Frontal cortex (tissue), 4 donors: ENCODE data around the gene MAP4K4. TPM values are rescaled to one million over a fixed set of nuclear protein-coding genes. Genes with fewer than 3 reads are reported as not detected.
"Not testable (repeated sequence)": the region's sequence is repeated elsewhere in the genome, so short reads cannot be mapped to it uniquely, and the experiment has no call there.

Experiments
- DNase-seq, 2 donors: peaks; one replicate each; pipeline ENCODE4 v3.0.0; 2012; ENCODE audit warnings: low spot score in 2 of 2
- FAIRE-seq: peaks from 2 replicates; lab custom pipeline; 2012; peaks lifted over from hg19 to GRCh38; lab: Jason Lieb, UNC
- total RNA-seq: library from RNA; depleted of rRNA; stranded (reverse); fragments of >200 nt; gene quantifications from one replicate; pipeline ENCODE4 v1.2.3, GENCODE V29; 2014
- donor health status: control.
- donor health status: control.
- donor health status: control.

MAP4K4 gene
- total RNA-seq, 1 donor from 2014 or later: 161 TPM

DNA sequence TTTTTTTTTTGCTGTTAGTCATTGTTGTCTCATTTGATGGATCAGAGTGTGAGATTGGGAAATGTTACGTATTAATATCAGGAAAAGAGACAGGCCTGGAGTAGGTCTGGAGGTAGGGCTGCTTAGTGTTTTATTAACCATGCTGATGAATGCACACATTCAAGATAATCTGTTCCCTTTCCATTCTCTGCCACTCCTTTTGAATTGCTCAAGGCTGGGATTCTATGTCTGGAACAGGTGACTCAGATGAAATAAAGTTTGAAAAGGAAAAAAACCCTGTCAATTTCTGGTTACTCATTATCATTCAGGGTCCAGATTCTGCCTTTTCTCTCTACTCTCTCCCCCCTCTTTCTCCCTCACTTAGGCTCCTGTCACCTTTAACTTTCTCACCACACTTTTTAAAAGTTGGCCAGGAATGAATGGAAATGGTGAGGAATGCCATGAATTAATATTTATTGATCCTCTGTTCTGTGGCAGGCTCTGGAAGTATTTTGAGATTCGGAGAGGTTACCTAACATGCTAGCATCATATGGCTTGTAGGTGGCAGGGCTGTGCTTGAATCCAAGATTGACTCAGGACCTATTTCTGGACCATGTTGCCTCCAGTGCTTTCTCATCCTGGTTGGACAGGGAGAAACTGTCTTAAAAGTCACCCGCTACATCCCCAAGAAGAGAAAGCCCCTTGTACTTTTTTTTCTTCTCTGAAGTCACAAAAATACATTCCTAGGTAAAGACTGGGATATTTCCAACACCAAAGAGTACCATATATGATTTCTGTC lies 40.2 kb downstream of the MAP4K4 start:
- no peak for FAIRE-seq
- no peak for DNase-seq

DNA sequence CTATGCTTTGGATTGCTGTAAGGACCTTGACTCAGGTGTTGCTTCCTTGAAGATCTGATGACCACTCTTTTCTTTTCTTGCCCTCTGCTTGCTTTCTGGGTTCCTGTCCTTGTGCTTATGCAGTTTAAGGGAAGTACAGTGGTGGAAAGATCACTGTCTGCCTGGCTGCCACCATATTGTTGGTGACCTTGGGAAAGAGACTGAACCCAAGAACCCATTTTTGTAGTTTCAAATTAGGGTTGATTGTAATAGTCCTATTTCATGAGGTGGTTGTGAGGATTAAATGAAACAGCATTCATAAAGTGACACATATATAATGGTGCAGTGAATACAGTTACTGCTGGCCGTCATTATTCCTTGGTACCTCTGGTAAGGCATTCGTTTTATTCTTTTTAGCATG lies 41.1 kb downstream of the MAP4K4 start:
- no peak for FAIRE-seq

DNA sequence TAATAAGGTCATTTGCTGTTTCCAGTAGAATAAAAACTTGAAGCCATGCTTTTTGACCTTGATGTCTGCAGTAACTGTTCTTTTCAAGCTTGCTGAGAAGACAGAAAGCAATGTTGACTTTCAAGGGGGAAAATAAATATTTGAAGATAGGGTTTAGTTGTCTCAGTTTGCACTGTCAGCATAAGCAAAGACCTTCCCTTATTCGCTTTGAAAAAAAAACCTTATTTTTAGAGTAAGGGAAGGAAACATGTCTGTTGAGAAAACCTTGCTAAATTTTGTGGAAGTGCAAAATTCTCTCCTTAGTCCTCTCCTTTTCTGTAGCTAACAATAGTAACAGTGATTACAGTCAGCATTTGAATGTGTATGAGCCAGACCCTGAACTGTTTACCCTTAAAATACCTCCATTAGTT lies 43.1 kb downstream of the MAP4K4 start:
- DNase-seq: no peak
- FAIRE-seq: no peak

More for the DNA sequence above, 41.1 kb downstream of the MAP4K4 start:
- DNase-seq: no peak

DNA sequence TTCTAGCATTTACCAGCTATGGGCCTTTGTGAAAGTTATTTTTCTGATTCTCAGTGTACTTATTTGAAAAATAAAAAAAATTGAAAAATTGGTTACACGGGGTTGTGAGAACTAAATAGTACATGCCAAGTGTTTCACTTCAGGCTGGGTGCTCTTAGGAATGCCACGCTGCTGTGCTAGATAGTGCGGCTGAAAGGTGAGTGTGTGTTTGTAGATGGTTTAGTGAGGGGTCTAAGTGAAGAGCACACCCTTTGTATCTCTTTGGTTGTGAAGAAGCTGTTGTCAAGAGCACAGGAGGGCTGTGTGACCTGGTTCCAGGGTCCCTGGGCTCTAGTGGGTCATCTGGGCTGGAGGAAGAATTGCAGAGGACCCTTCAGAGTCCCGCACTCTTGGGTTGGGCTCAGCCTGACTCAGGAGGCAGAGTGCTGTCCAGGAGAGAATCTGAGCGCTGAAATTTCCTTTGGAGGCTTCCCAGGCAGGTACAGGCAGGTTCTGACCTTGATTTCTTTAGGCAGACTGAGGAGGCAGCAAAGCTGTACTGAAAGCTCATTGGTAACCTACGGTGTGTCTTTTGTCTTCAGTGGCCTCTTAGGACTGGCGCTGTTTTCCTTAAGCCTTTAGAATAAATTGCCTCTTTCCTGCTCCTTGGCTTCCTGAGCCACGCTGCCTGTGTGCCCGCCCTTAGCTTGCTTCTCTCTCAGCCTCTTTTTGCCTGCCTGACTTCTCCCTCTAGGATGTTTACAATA lies 44.4 kb downstream of the MAP4K4 start:
- DNase-seq: no peak
- no peak for FAIRE-seq

DNA sequence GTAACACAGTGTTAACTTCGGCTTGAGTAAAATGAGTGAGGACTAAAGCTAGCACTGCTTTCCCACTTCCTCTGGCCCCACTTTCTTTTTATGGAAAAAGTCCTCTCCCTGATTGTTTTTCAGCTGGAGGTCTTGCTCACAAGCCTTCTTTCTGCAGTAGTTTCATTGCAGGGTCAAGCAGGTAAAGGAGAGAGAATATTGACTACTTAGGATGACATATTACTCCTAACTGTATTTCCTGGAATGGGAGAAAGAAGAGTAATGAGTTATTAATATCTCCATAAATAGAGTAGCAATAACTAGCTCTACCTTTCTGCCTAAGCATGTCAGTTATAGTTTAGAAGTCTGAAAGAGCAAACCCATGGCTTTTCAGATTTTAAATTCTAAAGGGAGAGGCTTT lies 45.0 kb downstream of the MAP4K4 start:
- no peak for DNase-seq
- no peak for FAIRE-seq

DNA sequence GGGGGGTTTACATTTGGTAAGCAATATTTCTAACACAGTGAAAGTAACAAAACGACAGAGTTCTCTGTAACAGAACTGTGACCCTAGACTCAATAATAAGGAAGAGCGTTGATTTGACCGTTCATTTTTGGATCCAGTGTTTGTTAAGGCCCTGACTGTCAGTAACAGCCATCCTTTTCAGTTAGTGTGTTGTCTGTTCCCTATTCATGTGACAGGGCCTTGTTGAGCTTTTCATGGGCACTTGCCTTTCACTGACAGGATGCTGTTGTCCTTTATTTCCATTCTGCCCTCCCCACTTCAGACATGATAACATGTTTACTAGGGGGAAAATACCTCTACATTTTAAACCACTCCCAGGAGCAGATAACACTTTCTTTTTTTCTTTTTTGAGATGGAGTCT lies 45.8 kb downstream of the MAP4K4 start:
- DNase-seq: no peak
- no peak for FAIRE-seq

DNA sequence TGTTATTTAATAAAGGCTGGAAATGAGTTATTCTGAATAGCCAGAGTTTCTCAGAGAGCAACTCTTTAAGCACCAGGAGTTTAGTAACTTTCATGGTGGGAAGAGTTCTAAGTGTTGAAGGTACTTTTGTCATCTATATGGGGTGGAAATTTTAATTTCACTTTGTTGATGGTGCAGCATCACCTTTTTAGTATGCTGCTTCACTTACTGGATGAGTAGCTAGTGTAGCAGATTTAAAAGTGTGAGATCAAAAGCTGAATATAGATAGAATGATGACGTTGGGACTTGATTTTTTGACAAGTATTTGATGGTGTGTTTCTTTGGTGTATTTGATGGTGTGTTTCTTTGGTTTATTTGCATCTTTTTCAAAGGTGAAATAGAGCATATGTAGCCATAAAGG lies 47.3 kb downstream of the MAP4K4 start:
- FAIRE-seq (no peak), DNase-seq (no peak)

DNA sequence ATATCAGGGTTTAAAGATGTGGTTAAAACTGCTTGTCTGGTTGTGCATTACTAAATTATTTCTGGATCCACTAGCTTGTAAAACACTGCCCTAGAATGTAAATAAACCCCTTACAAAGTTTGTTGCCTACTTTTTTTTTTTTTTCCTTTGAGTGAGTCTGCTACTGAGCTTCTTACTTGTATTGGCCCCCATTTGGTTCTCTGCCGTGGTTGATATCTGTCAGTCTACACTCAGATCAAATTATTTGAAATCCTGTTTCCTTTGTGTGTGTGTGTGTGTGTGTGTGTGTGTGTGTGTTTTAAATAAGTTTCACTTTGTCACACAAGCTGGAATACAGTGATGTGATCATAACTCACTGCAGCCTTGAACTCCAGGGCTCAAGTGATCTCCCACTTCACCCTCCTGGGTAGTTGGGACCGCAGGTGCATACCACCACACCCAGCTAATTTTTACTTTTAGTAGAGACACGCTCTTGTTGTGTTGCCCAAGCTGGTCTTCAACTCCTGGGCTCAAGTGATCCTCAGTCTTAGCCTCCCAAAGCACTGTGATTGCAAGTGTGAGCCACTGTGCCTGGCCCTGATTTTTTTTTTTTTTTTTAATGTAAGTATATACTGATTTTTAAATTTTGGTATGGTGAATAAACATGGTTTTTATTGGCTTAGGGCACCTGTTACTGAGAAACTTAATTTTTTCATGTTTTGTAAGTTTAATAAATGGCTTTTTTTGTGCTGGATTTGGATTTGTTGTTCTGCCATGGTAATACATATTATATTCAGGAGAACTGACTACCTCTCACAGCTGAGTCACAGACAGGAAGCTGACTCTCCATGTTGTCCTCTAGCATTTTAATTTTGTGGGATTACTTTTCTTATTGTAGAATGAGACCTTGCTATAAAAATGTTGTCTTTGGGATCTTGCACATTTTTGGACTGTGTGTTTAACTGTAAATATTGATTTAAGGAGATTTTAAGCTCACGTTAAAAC lies 48.5 kb downstream of the MAP4K4 start:
- DNase-seq (no peak), FAIRE-seq (no peak)

DNA sequence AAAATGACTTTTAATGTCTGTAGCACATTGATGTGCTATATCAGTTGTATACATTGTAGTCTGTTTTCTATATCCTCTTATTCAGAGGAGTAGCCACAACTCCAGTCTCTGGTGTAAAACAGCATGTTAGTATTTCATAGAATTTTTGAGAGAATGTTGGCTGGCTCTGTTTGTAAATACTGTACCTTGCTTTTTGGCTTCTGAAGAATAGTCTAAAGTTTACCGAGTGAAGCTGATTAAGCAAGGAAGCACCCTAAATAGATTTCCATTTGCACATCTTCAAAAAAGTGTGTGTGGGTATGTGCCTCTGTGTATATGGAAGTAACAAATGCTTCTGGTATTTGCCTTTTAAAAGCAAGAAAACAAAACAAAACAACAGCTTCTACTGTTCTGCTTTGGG lies 50.5 kb downstream of the MAP4K4 start:
- FAIRE-seq (no peak), DNase-seq (no peak)

DNA sequence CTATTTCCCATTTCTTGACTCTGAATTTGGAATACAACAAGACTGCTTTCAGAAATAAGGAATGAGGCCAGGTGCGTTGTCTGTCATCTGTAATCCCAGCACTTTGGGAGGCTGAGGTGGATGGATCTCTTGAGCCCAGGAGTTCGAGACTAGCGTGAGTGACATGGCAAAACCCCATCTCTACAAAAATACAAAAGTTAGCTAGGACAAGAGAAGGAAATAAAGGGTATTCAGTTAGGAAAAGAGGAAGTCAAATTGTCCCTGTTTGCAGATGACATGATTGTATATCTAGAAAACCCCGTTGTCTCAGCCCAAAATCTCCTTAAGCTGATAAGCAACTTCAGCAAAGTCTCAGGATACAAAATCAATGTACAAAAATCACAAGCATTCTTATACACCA lies 51.0 kb downstream of the MAP4K4 start:
- not testable (repeated sequence) for FAIRE-seq, DNase-seq

DNA sequence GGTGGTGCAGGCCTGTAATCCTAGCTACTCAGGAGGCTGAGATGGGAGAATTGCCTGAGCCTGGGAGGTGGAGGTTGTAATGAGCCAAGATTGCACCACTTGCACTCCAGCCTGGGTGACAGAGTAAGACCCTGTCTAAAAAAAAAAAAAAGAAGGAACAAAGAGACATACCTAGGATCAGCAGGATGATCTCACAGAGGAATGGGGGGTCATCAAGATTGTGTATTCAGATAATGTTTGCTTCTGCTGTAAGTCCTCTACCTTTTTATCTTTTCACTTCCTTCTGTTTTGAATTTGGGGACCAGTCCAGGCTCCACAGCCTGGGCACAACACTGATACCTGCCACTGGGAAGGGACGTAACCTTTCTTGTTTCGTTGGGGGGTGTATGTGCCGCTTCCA lies 53.2 kb downstream of the MAP4K4 start:
- DNase-seq (no peak), FAIRE-seq (no peak)

DNA sequence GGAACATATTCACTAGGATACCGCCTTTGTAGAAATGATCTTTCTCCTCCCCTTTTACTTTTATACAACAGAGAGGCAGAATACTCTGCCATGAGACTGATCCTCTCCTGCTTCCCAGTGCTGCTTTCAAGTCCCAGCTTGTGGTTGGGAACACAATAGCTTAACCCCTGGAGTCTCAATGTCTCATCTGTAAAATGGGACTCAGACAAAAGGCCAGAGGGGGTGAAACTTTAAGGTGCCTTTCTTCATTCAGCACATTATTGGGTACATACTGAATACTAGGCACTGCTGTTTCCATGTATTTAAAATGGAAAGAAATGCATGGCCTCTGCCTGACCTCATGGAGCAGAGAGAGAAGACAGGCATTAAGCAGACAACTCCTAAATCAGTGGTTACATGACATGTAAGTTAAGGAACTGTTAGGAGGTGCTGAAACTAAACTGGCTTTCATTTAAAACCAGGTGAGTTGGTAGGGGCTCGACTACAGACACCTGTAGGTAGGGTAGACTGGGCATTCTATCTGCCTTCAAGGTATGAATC lies 53.8 kb downstream of the MAP4K4 start:
- FAIRE-seq: no peak

DNA sequence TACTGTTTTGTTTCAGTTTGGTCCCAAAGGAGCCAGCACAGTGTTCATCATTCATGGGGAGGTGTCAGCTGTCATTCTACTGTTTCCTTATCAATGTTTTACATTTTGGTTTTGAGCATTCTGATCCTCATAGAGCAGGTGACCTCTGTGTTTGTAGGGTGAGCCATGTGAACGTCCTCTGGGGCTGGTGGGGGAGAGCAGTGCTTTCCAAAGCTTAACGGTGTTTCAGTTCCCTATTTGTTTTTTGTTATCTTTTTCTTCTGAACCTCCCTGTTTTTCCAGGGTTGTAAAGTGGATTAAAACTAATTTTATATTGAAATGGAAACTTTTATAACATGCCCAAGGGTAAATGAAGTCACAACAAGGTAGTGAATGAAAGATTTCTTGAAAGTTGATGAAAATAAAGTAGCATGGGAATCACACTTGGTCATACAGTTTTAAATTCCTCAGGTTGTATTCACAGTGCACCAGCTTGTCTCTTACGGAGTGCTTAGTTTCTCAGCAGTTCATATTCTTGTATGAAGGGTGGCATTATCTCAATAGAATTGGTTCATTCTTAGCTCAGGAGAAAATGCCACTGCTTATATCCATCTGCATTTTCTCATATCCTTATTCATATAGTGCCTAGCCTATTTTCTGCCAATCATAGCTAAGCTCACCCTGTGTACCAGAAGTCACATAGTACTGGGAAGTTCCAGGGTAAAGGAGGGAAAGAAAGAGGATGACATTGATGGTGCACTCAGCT lies 54.5 kb downstream of the MAP4K4 start:
- DNase-seq (no peak), FAIRE-seq (no peak)

More for the DNA sequence above, 53.8 kb downstream of the MAP4K4 start:
- DNase-seq: no peak

DNA sequence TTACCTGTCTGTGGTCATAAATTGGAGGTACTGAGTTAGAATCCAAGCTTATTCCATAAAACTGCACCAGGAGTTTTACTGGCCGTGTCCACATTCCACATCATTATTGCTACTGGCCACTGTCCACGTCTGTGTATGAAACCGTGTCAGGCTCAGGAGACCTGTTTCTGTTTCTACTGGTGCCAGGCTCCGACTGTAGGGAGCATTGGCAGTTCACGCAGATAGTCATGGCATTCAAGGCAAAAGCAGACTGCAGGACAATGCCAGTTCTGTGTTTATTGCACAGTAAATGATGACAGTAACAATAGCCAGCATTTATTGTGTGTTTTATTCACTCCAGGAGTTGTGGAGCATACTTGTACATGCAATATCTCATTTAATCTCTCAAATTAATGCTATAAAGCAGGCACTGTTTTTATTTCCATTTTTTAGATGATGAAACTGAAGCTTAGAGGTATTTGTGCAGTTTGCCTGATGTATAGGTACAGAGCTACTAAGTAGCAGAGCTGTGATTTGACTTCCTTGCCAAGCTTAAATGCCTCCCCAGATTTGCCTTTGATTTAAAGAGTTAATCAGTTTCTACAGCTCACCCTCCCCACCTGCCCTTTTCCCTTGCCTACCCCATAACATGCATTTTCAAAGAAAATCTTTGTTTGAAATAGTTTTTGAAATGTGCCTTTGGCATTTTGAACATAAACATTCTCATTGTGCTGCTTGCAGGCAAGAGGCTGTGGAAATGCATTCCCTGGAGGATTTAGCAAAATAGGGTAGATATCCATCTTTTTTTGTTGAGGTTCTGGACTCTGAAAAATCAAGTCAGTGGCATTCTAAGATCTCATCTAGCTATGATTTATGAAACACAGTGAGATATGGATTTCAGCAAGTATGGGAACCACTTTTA lies 55.5 kb downstream of the MAP4K4 start:
- DNase-seq: no peak

DNA sequence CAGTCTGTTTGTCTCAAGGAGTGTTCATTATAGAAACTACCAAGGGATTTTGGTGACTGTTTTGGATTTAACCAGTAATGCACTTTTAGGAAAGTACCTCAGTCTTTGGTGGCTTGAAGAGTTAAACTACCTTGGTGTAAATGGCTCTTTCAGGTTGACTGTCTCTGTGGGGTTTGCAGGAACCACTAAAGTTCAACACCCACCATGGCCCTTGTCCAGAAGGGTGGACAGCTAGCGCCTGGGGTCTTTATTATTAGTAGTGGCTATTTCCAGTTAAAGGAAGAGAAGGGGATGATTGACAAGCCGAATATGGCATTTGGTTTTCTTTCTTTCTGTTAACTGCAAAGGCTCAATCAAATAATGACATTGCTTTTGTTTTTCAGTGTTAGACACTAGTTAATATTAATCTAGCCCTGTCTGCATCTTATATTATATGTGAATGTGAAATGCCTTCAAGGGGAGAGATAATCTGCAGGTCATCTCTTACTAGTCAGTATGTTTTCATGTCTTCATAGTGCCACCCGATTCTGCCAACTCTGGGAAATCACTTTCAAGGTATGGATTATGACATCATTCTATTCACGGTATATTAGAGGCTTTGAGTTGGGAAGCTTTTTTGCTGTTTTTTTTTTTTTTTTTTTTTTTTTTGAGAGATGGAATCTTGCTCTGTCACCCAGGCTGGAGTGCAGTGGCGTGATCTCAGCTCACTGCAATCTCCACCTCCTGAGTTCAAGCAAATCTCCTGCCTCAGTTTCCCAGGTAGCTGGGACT lies 56.4 kb downstream of the MAP4K4 start:
- FAIRE-seq: no peak

More for the DNA sequence above, 55.5 kb downstream of the MAP4K4 start:
- FAIRE-seq: no peak

DNA sequence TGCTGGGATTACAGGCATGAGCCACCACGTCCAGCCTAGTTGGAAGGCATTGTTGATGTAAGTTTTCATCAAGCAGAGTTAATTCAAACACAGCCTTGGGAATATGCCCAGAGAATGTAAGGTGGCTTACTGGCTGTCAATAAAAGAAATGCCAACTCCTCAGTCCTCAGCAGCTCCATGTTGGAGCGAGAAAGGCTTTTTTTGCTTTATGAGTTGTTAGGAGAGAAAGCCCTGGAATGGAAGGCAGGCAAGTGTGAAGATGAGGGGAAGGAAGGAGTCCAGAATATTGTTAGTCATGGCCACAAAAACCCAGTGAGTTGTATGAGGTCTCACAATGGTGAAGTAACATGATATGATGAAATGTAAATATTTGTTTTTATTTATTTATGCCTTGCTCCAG lies 57.1 kb downstream of the MAP4K4 start:
- DNase-seq: no peak
- FAIRE-seq: no peak

More for the DNA sequence above, 56.4 kb downstream of the MAP4K4 start:
- DNase-seq: no peak

DNA sequence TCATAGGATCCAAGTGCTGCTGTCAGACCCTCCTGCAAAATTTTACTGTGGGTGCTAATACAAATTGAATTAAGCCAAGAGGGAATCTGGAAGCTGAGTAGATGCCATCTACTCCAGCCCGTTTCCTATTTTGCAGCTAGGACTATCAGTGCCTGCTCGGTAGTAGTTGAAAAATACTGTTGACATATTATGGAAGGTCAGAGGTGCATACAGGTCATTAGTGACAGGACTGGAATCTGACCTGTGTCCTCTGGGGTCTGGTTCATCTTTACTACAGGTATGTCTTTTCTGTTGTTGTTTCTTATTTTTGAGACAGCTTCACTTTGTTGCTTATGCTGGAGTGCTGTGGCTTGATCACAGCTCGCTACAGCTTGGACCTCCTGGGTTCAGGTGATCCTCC lies 58.8 kb downstream of the MAP4K4 start:
- no peak for DNase-seq
- no peak for FAIRE-seq
